ENCODE data around the gene NUF2.

The NUF2 gene

GRCh38 chr1:163401211-163401610, 79.5 kb downstream of the NUF2 start:
- DNase-seq (ENCODE audit: low read depth, low spot score) = no peak
